ENCODE results near the gene OR4K1.
"Not testable (repeated sequence)": the region's sequence is repeated elsewhere in the genome, so short reads cannot be mapped to it uniquely, and the experiment has no call there.

OR4K1 gene, protein sequence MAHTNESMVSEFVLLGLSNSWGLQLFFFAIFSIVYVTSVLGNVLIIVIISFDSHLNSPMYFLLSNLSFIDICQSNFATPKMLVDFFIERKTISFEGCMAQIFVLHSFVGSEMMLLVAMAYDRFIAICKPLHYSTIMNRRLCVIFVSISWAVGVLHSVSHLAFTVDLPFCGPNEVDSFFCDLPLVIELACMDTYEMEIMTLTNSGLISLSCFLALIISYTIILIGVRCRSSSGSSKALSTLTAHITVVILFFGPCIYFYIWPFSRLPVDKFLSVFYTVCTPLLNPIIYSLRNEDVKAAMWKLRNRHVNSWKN

DNA sequence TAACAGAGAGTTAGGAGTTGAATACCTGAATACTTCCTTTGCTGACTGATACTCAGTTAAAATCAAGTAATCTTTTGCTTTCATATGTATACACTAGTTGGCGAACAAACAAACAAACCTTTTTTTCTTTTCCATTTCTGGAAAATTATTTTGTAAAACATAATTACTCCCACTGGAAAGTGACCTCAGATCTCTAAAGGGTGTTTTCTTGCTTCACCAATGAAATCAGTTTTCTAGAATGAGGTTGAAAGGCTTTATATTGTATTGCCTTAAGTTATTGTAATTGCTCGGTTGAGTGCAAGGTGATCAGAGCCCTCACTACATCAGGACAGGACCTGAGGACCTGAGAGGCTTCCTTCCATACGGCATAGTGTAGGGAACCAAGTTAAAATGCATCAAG lies at the start of gene OR4K1:
OR4K1 (plus strand) TSS at position 301 of the 400 bp plus-strand sequence. CDS start 4,750 bp downstream, outside the sequence.
- DNase-seq, result no peak

DNA sequence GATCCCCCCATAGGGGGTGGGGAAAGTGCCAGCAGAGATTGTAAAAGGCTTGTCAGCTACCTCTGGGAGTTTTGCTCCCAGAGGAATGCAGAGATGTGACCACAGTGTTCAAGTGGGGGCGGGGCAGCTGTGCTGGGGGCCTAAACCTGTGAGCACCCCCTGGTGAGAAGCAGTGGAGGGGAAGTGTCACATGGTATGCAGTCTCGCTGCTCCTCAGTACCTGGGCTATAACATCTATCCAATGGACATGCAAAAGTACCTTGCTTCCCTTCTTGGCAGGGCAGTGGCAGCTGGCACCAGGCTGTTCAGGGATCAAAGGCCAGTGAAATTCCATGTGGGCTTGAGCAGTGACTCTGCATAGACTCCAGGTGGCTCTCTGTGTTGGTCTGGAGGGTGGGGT lies 35.4 kb upstream of the OR4K1 start:
- DNase-seq, result no peak

DNA sequence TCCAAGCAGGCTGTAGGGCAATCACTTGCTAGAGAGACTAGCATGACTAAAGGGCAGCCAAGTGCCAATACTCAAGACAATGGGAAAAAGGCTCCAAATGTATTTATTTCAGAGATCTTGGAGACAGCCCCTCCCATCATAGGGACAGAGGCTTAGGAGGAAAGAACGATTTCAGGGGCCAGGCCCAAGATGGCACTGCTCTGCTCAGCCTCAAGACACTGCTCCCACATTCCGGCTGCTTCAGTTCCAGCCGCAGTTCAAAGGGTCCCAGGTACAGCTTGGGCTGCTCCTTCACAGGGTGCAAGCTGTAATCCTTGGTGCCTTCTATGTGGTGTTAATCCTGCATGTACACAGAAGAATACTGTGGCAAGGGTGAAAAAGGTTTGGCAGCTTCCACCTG lies 29.7 kb upstream of the OR4K1 start:
- no peak for DNase-seq

DNA sequence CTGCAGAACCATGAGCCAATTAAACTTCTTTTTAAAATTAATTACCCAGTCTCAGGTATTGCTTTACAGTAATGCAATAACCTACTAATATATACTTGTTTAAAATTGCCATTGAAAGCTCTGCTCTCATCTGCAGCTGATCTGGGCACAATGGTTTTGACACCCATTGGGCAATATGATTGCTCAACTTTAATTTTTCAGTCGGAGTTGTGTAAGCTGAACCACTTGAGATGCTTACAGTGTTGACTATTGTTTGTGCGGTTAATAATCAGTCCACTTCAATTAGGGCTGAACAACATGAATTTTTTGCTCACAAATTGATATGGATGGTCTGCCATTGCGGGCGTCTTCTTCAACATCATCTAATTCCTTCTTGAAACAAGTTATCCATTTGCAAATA lies 28.3 kb upstream of the OR4K1 start:
- no peak for DNase-seq

DNA sequence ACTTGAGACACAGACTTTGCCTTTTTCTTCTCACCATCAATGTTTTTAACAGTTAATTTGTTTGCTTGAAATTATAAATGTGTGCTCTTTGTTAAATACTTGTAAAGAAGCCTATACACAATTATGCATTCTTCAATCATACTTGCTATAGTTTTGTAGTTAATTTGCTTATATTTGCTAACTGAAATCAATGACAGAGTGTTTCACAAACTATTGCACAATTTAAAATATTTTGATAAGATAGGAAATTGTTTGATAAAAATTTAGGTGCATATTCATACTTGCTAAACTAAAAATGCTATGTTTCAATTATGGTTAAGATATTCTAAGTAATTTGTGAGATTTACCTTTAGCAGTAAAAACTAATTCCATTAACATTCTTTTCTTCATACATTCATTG lies 24.1 kb upstream of the OR4K1 start:
- no peak for DNase-seq

DNA sequence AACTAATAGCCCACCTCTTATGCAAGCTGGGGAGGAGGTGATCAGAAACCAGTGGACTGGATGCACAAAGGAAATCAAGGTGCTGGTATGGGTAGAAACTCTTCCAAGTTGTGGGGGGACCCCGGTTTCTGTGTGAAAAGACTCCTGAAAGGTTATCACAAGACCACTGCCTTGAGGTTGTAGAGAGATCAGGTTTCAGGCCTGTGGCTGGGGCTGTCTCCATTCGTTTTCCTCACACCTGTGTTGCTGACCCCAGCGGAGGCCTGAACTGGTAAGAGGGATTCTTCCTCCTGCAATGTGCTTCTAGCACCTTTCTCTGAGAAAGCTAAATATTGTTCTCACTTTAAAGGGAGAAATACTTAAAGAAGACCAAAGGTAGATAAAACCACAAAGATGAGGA lies 19.6 kb upstream of the OR4K1 start:
- DNase-seq, result no peak

DNA sequence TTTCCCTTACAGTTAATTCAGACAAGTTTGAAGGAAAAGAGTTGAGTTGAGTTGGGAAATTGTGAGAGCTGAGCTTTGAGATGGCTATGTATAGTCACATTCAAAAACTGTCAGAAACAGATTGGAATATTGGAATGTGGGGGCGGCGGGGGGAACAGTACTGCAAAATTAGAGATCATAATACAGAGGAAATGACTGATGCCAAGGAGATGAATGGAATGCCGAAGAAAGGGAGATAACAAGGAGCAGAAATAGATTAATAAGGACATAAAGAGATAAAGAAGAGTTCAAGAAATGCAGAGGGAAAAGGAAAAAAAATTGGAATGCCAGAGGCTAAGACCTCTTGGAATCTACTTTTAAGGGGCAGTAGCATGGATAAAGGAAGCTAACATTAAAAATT lies 13.5 kb upstream of the OR4K1 start:
- DNase-seq, result no peak

DNA sequence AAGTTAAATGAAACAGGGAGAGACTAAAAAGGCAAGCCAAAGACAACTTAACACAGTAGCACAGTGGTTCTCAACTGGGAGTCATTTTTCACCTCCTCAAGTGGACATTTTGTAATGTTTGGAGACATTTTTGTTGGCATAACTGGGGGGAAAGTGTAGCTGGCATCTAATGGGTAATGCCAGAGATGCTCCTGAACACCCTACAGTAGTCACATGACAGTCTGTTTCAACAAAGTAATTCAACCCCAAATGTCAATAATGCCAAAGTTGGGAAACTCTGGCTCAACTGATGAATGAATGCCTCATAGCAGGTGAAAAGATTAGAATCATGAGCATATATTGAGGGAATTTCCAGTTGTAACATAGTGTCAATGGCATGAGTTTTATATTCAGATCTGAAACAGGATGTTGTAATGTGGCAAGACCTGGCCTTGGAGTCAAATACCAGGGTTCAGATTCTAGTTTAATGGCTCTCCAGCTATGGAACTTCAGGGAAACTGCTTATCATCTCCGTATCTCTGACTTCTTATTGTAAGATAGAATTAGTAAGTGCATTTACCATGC lies 12.7 kb upstream of the OR4K1 start:
- DNase-seq, result no peak

DNA sequence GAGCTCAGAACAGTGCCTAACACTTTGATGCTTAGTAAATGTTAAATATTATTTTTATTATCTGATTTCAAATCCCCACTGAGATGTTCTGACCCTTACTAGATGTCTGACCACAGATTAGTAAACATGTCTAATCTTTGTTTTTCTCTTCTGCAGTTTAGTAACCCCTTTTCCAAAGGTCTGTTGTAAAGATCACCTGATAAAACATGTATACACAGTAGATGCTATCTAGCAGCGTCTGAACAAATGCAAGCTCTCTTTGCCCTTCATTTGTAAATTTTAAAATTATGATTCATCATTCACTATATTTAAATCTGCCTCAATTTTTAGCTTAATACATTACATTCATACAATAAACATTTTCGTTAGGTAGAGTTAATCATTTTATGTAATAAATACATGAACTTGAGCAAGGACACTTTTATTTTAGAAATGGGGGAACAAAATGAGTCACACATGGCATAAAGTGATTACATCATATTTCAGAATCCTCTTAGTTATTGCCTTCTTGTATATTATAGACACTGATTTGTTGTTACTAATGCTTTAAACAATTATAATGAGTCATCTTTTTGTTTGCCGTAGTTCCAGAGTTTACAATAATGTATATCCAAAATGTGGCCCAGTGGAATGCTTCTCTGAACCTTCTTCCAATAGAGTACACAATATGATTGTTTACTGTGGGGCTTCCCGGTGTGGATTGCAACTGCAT lies 12.0 kb upstream of the OR4K1 start:
- DNase-seq, result no peak

DNA sequence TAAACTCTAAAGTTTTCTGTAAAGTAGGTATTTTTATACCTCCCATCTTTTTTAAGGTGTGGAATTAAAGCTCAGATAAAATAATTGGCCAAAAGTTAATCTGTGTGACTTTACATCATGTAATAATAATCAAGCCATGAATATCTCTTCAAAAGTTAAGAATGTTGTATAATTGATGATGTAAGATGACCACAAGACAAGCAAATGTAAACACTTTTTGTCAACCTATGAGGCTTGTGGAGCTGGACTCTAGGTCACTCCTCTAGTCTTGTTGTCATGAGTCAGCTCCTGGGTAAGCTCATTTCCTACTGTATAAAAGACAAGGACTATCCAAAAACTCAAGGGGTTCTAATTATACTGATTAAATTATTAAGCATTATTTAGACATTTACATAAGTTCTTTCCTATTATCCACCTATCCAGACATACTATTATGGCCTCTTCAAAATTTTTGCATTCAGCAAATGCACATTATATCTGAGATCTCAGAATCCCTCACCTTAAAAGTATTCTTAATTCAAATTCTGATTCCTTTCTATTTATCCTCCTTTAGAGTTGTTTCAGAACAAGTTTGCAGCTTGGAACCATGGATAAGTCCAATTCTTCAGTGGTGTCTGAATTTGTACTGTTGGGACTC lies 10.6 kb upstream of the OR4K1 start, which contains the start of gene OR4K5:
OR4K5 (plus strand) TSS at position 587 of the 637 bp plus-strand sequence; CDS start at position 587, 0 bp downstream.
- DNase-seq, result no peak

DNA sequence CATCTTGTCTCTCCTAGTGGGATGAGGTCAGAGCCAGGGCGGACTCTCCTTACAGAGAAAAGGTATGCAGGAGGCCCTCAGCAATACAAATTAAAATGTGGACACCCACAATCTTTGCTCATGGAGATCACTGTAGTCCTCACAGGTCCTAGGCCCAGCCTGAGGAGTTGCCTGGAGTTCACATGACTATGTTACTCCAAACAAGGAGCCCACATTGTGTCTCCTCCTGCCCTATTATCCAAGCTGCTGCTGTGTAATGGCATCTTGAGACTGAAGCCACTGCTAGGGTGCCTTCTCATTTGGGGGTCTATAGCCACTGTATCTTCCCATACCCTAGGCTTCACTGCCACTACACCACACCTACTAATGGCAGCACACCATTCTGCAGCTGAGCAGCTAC lies 11.0 kb downstream of the OR4K1 start:
- DNase-seq, result no peak

DNA sequence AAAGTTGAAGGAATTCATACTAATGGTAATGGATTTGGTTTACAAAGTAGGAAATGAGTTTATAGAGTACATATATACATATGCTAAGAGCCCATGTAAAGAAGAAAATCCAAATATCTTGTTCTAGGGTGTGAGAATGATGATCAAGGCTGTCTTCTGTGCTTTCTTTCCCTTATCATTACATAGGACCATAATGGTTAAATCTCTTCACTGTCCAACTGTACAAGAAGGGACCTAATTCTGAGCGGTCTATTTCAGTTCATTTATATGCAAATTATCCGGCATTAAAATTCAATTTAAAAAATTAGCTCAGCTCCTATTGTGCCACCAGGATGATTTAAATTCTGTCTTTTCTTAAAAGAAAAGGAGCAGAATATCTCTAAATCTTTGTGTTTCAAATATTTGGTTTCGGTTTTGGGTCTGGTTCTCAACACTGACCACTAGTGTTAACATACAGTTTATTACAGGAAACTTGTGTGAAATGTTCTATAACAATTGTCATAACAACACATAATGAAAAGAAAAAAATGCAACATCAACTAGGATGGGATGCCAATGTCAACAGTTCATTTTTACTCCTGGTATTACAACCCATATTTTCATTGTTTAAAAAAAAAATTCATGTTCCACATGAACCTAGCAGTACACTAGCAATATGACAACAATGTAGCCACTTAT lies 16.8 kb downstream of the OR4K1 start:
- no peak for DNase-seq

DNA sequence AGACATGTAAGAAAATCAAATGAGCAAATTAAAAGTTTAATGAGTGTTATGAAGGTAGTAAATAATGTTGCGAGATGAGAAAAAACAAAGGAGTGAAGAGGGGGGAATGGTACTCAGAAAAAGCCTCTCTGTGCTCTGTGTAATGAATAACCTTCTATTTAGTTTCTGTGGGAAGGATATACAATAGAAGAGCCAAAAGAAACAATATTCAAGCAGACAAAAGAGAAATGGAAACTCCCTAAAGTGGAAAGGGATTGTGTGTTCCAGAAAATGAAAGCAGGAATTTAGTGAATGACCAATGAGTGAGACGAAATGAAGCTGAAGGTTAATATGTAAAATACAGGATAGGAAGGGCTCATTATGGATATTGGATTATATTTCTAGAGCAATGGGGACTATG lies 18.5 kb downstream of the OR4K1 start:
- no peak for DNase-seq

DNA sequence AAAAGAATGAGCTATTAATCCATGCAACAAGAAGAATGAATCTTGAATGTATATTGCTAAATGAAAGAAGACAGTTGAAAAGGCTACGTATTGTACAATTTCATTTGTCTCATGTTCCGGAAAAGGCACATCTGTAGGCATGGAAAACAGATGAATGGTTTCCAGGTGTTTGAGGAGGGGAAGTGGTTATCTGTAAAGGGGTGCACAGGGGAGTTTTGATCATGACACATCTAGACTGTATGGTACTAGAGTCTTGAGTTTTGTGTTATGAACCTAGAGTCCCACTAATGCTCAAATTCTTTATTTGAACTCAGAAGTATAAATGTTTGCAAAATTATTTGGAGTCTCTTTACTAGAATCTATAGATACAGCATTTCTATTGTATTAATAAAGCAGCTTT lies 39.0 kb downstream of the OR4K1 start:
- DNase-seq, result not testable (repeated sequence)

DNA sequence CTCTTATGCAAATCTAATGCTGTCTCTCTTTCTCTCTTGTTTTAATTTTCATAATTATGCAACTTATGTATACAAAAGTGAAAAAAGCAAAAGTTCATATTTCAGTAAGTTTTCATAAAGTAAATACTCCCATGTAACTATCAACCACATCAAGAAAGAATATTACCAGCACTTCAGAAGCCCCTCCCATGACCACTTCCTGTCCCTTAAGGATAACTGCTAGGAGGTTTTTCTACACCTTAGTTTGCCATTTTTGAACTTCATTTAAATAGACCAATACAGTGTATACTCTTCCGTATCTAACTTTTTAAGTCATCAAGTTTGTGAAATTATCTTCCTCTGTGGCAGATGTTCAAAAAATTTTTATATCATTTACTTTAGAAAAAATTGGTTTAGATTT lies 44.1 kb downstream of the OR4K1 start:
- DNase-seq, result no peak

DNA sequence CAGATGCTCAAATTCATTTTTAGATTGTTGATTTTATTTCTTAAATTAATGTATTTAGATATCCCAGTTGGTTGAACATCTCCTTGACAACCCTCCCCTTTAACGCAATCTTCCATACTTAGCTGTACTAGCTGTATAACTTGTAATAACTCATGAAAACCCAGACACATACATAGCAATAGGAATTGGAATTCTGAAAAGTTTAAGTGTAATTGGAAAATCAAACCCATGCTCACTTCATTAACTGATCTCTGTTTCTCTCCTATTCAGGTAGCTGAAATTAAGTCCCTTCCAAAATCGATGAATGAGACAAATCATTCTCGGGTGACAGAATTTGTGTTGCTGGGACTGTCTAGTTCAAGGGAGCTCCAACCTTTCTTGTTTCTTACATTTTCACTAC lies 44.6 kb downstream of the OR4K1 start, which contains the start of gene OR4K15:
OR4K15 (plus strand) TSS at position 301 of the 400 bp plus-strand sequence; CDS start at position 301, 0 bp downstream.
- no peak for DNase-seq

Data from stimulated activated CD4-positive, alpha-beta T cell treated with anti-CD3 and anti-CD28 coated beads, Interleukin-15, amount 100 ng/mL, for 24 hours (primary cell).